Nephron (organoid): ENCODE measurements around the gene NLRX1.
A peak's percentile ranks its signal among the peaks of the same experiment; 100 is the strongest.

Experiments used
- H3K27ac Mint-ChIP-seq, 3 experiments: 2 replicates each; pipeline ENCODE4 v1.8.0; 2020; ENCODE audit warnings: mixed read lengths in 3 of 3, mild to moderate bottlenecking in 2 of 3, moderate library complexity in 1 of 3
- H3K27me3 Mint-ChIP-seq: 2 replicates; pipeline ENCODE4 v1.8.0; 2021; ENCODE audit warnings: low read depth, mild to moderate bottlenecking, moderate library complexity, mixed read lengths
- H3K36me3 Mint-ChIP-seq: 2 replicates; pipeline ENCODE4 v1.8.0; 2020; ENCODE audit warnings: low read depth, mixed read lengths
- H3K4me1 Mint-ChIP-seq: 2 replicates; pipeline ENCODE4 v1.8.0; 2020; ENCODE audit warnings: mixed read lengths
- H3K4me3 Mint-ChIP-seq, 3 experiments: 2 replicates each; pipeline ENCODE4 v1.8.0; 2020; ENCODE audit warnings: mild to moderate bottlenecking in 3 of 3, mixed read lengths in 3 of 3, moderate library complexity in 2 of 3
- H3K9me3 Mint-ChIP-seq: 2 replicates; pipeline ENCODE4 v1.8.0; 2020; ENCODE audit warnings: mixed read lengths
- TF ChIP-seq, protein P1 (sequence below), 3 experiments: fragments of 200-600 bp; sonication (generic); IDR thresholded peaks; one replicate each; pipeline ENCODE4 v1.5.0; 2021; ENCODE audit warnings: antibody characterized with exemption in 3 of 3; ENCODE audit not compliant: unreplicated experiment in 3 of 3

NLRX1 gene

GRCh38 chr11:119167933-119168332 lies 592 bp upstream of the NLRX1 start:
- H3K4me1 Mint-ChIP-seq = no peaks in the 10 kb centered on the region
- no peaks in the 10 kb centered on the region for H3K36me3 Mint-ChIP-seq
- peak overlapping the region in 1 of 3 experiments; percentile 82 for H3K27ac Mint-ChIP-seq
- H3K4me3 Mint-ChIP-seq = peak overlapping the region; percentile 71 to 82 (median 80)
- H3K27me3 Mint-ChIP-seq = peaks cover 7% of the 10 kb centered on the region
- H3K9me3 Mint-ChIP-seq = no peaks in the 10 kb centered on the region
- TF ChIP-seq, protein P1, sequence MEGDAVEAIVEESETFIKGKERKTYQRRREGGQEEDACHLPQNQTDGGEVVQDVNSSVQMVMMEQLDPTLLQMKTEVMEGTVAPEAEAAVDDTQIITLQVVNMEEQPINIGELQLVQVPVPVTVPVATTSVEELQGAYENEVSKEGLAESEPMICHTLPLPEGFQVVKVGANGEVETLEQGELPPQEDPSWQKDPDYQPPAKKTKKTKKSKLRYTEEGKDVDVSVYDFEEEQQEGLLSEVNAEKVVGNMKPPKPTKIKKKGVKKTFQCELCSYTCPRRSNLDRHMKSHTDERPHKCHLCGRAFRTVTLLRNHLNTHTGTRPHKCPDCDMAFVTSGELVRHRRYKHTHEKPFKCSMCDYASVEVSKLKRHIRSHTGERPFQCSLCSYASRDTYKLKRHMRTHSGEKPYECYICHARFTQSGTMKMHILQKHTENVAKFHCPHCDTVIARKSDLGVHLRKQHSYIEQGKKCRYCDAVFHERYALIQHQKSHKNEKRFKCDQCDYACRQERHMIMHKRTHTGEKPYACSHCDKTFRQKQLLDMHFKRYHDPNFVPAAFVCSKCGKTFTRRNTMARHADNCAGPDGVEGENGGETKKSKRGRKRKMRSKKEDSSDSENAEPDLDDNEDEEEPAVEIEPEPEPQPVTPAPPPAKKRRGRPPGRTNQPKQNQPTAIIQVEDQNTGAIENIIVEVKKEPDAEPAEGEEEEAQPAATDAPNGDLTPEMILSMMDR (IDR thresholded peaks at IDR 0.05; ENCODE audit: unreplicated experiment in 3 of 3) = no peak

DNA sequence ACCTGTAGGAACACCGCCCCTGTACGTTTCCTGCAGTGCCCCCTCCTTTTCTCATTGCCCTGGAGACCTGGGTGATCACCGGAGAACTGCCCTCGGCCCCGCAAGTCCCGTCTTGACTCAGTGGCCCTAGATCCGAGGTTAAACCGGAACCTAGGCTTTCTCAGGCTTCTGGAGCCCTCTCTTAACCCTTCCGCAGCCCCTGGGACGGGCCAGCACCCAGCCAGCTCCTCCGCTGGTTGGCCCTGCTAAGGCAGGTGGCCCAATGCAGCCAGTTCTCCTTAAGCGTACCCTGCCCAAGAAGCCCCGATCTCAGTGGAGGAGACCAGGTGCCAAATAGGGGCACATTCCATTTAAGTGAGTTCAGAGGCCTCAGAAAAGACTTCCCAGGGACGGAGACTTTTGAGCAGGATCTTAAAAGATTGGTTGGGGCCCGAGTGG lies 776 bp downstream of the NLRX1 start:
- H3K9me3 Mint-ChIP-seq = no peaks in the 10 kb centered on the region
- H3K27ac Mint-ChIP-seq = peak overlapping the region; percentile 86 to 92 (median 88)
- peak overlapping the region; percentile 81 to 90 (median 88) for H3K4me3 Mint-ChIP-seq
- no peaks in the 10 kb centered on the region for H3K4me1 Mint-ChIP-seq
- H3K27me3 Mint-ChIP-seq = peaks cover 7% of the 10 kb centered on the region
- TF ChIP-seq, protein P1 (IDR thresholded peaks at IDR 0.05; ENCODE audit: unreplicated experiment in 3 of 3) = no peak
- H3K36me3 Mint-ChIP-seq = no peaks in the 10 kb centered on the region

- no peak overlapping the region for H3K27ac Mint-ChIP-seq
- TF ChIP-seq, protein P1 (IDR thresholded peaks at IDR 0.05; ENCODE audit: unreplicated experiment in 3 of 3) = no peak
- H3K4me1 Mint-ChIP-seq = no peaks in the 10 kb centered on the region
- no peak overlapping the region for H3K4me3 Mint-ChIP-seq
- H3K9me3 Mint-ChIP-seq = no peaks in the 10 kb centered on the region
- H3K27me3 Mint-ChIP-seq = no peaks in the 10 kb centered on the region
- no peaks in the 10 kb centered on the region for H3K36me3 Mint-ChIP-seq
These were observed 4.0 kb downstream of the NLRX1 start for GRCh38 chr11:119172513-119172912.

GRCh38 chr11:119173453-119173852 lies 4.9 kb downstream of the NLRX1 start:
- Mint-ChIP-seq H3K36me3 (no peaks in the 10 kb centered on the region), H3K27me3 (no peaks in the 10 kb centered on the region), H3K27ac (no peak overlapping the region), H3K4me1 (peaks cover 4% of the 10 kb centered on the region), H3K9me3 (no peaks in the 10 kb centered on the region), H3K4me3 (no peak overlapping the region)
- TF ChIP-seq, protein P1 (IDR thresholded peaks at IDR 0.05; ENCODE audit: unreplicated experiment in 3 of 3) = no peak

DNA sequence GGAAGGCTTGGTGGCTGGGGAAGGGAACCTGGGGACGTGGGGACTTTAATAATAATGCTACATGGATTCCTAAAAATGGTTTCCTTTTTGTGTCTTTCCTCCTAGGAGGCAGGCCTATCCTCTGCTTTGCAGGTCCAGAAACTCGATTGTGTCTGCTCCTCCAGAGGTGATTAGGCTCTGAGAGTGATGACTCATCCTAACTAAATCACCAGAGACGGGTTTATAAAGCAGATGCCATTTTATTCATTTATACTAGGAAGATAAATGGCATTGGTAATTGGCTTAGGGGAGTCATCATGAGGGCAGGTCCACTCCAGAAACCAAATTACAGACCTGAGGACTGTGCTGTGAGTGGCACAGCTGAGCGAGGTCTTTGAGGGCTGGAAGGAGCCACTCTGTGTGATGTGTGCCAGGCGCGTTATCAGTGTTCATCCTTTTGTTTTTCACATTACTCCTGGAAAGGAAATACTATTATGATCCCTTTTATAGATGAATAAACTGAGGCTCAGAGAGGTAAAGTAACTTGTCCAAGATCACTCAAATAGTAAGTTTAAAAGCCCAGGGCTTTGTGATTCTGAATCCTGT lies 7.1 kb downstream of the NLRX1 start:
- Mint-ChIP-seq H3K4me3 (no peak overlapping the region), H3K9me3 (no peaks in the 10 kb centered on the region), H3K27ac (peak overlapping the region in 1 of 3 experiments; percentile 61), H3K4me1 (peaks cover 5% of the 10 kb centered on the region), H3K27me3 (no peaks in the 10 kb centered on the region), H3K36me3 (no peaks in the 10 kb centered on the region)
- TF ChIP-seq, protein P1 (IDR thresholded peaks at IDR 0.05; ENCODE audit: unreplicated experiment in 3 of 3) = no peak

GRCh38 chr11:119178166-119178680 lies 9.7 kb downstream of the NLRX1 start:
- no peak overlapping the region for H3K4me3 Mint-ChIP-seq
- H3K4me1 Mint-ChIP-seq = peaks cover 5% of the 10 kb centered on the region
- H3K9me3 Mint-ChIP-seq = no peaks in the 10 kb centered on the region

More at GRCh38 chr11:119178166-119178680, 9.7 kb downstream of the NLRX1 start:
- TF ChIP-seq, protein P1 (IDR thresholded peaks at IDR 0.05; ENCODE audit: unreplicated experiment in 3 of 3) = no peak
- no peaks in the 10 kb centered on the region for H3K27me3 Mint-ChIP-seq
- no peaks in the 10 kb centered on the region for H3K36me3 Mint-ChIP-seq
- peak overlapping the region; percentile 66 to 90 (median 80) for H3K27ac Mint-ChIP-seq
